Testis (tissue), 3 donors: ENCODE results near the gene ZNF254. TPM values are rescaled to one million over a fixed set of nuclear protein-coding genes. Genes with fewer than 3 reads are reported as not detected.
"Not testable (repeated sequence)": the region's sequence is repeated elsewhere in the genome, so short reads cannot be mapped to it uniquely, and the experiment has no call there.

ENCODE experiments used
- DNase-seq: peaks from one replicate; pipeline ENCODE4 v3.0.0-alpha.2; 2019
- H3K27ac ChIP-seq, 2 donors: fragments of 200-600 bp; sonication (generic); one replicate each; pipeline ENCODE4 v1.5.1; 2019
- H3K27me3 ChIP-seq: fragments of 200-600 bp; sonication (generic); one replicate; pipeline ENCODE4 v1.5.1; 2019
- H3K36me3 ChIP-seq: fragments of 200-600 bp; sonication (generic); one replicate; pipeline ENCODE4 v1.5.1; 2017; ENCODE audit warnings: low read depth; ENCODE audit errors: missing control alignments
- H3K4me1 ChIP-seq: fragments of 200-600 bp; sonication (generic); one replicate; pipeline ENCODE4 v1.5.1; 2019
- H3K4me3 ChIP-seq, 2 donors: fragments of 200-600 bp; sonication (generic); one replicate each; pipeline ENCODE4 v1.5.1; 2017 to 2019
- H3K9me3 ChIP-seq: fragments of 200-600 bp; sonication (generic); one replicate; pipeline ENCODE4 v1.5.1; 2017
- CTCF ChIP-seq, 3 experiments: fragments of 450-650 bp in 2 of 3; fragments of 200-600 bp in 1 of 3; sonication (generic) in 1 of 3; IDR thresholded peaks; one replicate each; pipeline ENCODE4 v1.5.1; 2016 to 2019; ENCODE audit warnings: antibody characterized with exemption in 3 of 3, mild to moderate bottlenecking in 2 of 3, moderate library complexity in 1 of 3
- POLR2A ChIP-seq: fragments of 450-650 bp; IDR thresholded peaks from one replicate; pipeline ENCODE4 v1.6.1; 2017; ENCODE audit warnings: antibody characterized with exemption, mild to moderate bottlenecking, moderate library complexity
- WGBS, 2 donors: methylation state at CpG; one replicate each; pipeline ENCODE4 v1.1.5; 2018; 5-methylcytosine and 5-hydroxymethylcytosine counted together
- intact Hi-C: fragments of 100-400 bp; cut with DNase I; formaldehyde crosslinking; loops from one replicate; pipeline ENCODE4 v1.15.1; 2023; ENCODE audit warnings: low total_unique reads
- polyA plus RNA-seq: library from polyadenylated mRNA; stranded (reverse); fragments of 350-450 nt; fragmentation: Illumina TruSeq; extraction: RNeasy Lipid Tissue Mini Kit (QIAGEN cat#74804); gene quantifications from one replicate; pipeline ENCODE4 v1.2.3, GENCODE V29; 2014; ENCODE audit warnings: low read depth, low replicate concordance; ENCODE audit not compliant: insufficient read depth
- total RNA-seq, 2 donors: library from RNA; depleted of rRNA; stranded (reverse); fragments of >200 nt; gene quantifications; one replicate each; pipeline ENCODE4 v1.2.3, GENCODE V29; 2016

ZNF254 gene
- total and polyA plus RNA-seq, 3 donors from 2014 or later: 5.1 to 20.6 (median 16.1) TPM

GRCh38 chr19:24074720-24075454 is 12.1 kb upstream of the ZNF254 start:
- Histone ChIP-seq H3K4me3 (no peak overlapping the region), H3K36me3 (no peaks in the 10 kb centered on the region), H3K27ac (no peak overlapping the region), H3K4me1 (no peaks in the 10 kb centered on the region), H3K27me3 (no peaks in the 10 kb centered on the region), H3K9me3 (no peaks in the 10 kb centered on the region)
- TF ChIP-seq CTCF (IDR thresholded peaks at IDR 0.05) (no peak), POLR2A (no peak)
- 87 to 89% methylated on average over 1 of the region's 1 CpG for WGBS, 2 donors
- no peak for DNase-seq
- intact Hi-C loops: no loop called here

- H3K36me3 ChIP-seq, H3K27ac ChIP-seq, H3K4me3 ChIP-seq, intact Hi-C loops, DNase-seq, H3K9me3 ChIP-seq, H3K27me3 ChIP-seq, H3K4me1 ChIP-seq: not testable (repeated sequence)
- WGBS, 2 donors: 91 to 93% methylated on average over 4 of the region's 4 CpGs
These were observed 11.5 kb upstream of the ZNF254 start for GRCh38 chr19:24075530-24075929.

GRCh38 chr19:24078680-24079079 is 8.3 kb upstream of the ZNF254 start:
- TF ChIP-seq POLR2A (no peak), CTCF (IDR thresholded peaks at IDR 0.05) (no peak)
- Histone ChIP-seq H3K27me3 (no peaks in the 10 kb centered on the region), H3K36me3 (no peaks in the 10 kb centered on the region), H3K4me3 (no peak overlapping the region), H3K27ac (no peak overlapping the region), H3K4me1 (no peaks in the 10 kb centered on the region), H3K9me3 (no peaks in the 10 kb centered on the region)
- intact Hi-C loops: no loop called here
- DNase-seq: no peak
- WGBS, 2 donors: 85 to 87% methylated on average over 4 of the region's 4 CpGs

GRCh38 chr19:24081056-24081455 is 5.9 kb upstream of the ZNF254 start:
- no peak overlapping the region for H3K4me3 ChIP-seq
- H3K4me1 ChIP-seq: no peaks in the 10 kb centered on the region
- intact Hi-C loops: no loop called here
- DNase-seq: no peak
- no peaks in the 10 kb centered on the region for H3K36me3 ChIP-seq
- H3K27me3 ChIP-seq: no peaks in the 10 kb centered on the region
- no peak overlapping the region for H3K27ac ChIP-seq
- H3K9me3 ChIP-seq: no peaks in the 10 kb centered on the region
- 66 to 84% methylated on average over 4 of the region's 4 CpGs for WGBS, 2 donors
- TF ChIP-seq CTCF (IDR thresholded peaks at IDR 0.05) (no peak), POLR2A (no peak)

- TF ChIP-seq POLR2A (no peak), CTCF (IDR thresholded peaks at IDR 0.05) (no peak)
- Histone ChIP-seq H3K4me3 (no peak overlapping the region), H3K27me3 (no peaks in the 10 kb centered on the region), H3K27ac (no peak overlapping the region), H3K4me1 (no peaks in the 10 kb centered on the region), H3K36me3 (no peaks in the 10 kb centered on the region), H3K9me3 (no peaks in the 10 kb centered on the region)
- no peak for DNase-seq
- WGBS, 2 donors: 94 to 97% methylated on average over 2 of the region's 2 CpGs
- intact Hi-C loops: no loop called here
These were observed 11.4 kb downstream of the ZNF254 start for GRCh38 chr19:24098359-24098758.
